Measurements from ENCODE around the gene GNA12.

The GNA12 gene

GRCh38 chr7:2799253-2799652, 44.9 kb downstream of the GNA12 start:
- TF ChIP-seq, protein P1, sequence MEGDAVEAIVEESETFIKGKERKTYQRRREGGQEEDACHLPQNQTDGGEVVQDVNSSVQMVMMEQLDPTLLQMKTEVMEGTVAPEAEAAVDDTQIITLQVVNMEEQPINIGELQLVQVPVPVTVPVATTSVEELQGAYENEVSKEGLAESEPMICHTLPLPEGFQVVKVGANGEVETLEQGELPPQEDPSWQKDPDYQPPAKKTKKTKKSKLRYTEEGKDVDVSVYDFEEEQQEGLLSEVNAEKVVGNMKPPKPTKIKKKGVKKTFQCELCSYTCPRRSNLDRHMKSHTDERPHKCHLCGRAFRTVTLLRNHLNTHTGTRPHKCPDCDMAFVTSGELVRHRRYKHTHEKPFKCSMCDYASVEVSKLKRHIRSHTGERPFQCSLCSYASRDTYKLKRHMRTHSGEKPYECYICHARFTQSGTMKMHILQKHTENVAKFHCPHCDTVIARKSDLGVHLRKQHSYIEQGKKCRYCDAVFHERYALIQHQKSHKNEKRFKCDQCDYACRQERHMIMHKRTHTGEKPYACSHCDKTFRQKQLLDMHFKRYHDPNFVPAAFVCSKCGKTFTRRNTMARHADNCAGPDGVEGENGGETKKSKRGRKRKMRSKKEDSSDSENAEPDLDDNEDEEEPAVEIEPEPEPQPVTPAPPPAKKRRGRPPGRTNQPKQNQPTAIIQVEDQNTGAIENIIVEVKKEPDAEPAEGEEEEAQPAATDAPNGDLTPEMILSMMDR (IDR thresholded peaks at IDR 0.05; ENCODE audit: low read depth, low read length) = no peak
- no peak overlapping the region for H3K4me3 ChIP-seq (ENCODE audit: low read depth, low read length)

GRCh38 chr7:2798669-2799068, 45.4 kb downstream of the GNA12 start:
- TF ChIP-seq, protein P1 (IDR thresholded peaks at IDR 0.05; ENCODE audit: low read depth, low read length) = no peak
- H3K4me3 ChIP-seq (ENCODE audit: low read depth, low read length) = no peak overlapping the region

- TF ChIP-seq, protein P1 (IDR thresholded peaks at IDR 0.05; ENCODE audit: low read depth, low read length) = no peak
Measured at GRCh38 chr7:2796358-2797352, 47.5 kb downstream of the GNA12 start.

DNA sequence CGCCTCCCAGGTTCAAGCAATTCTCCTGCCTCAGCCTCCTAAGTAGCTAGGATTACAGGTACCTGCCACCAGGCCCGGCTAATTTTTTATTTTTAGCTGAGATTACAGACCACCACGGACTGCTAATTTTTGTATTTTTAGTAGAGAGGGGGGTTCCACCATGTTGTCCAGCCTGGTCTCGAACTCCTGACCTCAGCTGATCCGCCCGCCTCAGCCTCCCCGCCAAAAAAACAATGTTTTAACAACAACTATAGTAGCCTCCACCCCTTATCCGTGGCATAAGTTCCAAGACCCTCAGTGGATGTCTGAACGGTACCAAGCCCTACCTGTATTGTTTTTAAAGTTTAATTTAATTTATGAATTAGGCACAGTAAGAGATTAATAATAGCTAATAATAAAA, 48.2 kb downstream of the GNA12 start:
- peak overlapping the region; percentile 37 for H3K4me3 ChIP-seq (ENCODE audit: low read depth, low read length)
- TF ChIP-seq, protein P1 (IDR thresholded peaks at IDR 0.05; ENCODE audit: low read depth, low read length) = no peak

More at GRCh38 chr7:2796358-2797352, 47.5 kb downstream of the GNA12 start:
- peak overlapping the region; percentile 37 for H3K4me3 ChIP-seq (ENCODE audit: low read depth, low read length)

DNA sequence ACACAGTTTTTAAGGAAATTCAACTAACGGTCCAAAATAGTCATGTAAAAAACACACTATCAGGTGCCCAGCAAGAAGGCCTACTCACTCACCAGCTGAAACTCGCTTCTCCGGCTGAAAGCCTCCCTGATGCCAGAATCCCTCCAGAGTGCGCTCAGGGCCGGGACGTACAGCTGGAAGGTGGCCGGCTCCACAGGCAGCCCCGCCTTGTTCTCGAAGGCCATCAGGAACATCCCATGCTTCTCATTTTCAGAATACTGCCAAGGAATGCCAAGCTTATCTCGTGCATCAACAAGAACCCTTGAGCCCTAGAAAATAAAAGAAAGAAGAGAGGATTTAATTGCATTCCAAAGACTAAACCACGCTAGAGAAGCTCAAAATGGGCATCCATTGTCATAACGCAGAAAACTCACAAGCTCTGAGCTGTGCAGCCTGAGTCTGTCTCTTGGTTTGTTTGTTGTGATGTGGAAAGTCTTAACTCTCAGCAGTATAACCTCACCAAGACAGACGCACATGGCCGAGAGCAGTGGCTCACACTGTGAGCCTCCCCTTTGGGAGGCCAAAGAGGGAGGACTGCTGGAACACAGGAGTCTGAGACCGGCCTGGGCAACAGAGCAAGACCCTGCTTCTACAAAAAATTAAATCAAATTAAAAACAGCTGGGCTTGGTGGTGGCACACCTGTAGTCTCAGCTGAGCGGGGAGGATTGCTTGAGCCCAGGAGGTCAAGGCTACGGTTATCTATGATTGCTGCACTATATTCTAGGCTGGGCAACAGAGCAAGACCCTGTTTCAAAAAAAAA, 49.1 kb downstream of the GNA12 start:
- H3K4me3 ChIP-seq (ENCODE audit: low read depth, low read length) = no peak overlapping the region
- TF ChIP-seq, protein P1 (IDR thresholded peaks at IDR 0.05; ENCODE audit: low read depth, low read length) = no peak

GRCh38 chr7:2792856-2793487, 51.1 kb downstream of the GNA12 start:
- H3K4me3 ChIP-seq (ENCODE audit: low read depth, low read length) = no peak overlapping the region
- TF ChIP-seq, protein P1 (IDR thresholded peaks at IDR 0.05; ENCODE audit: low read depth, low read length) = no peak
